Measurements from ENCODE around the gene PET100.

PET100 gene

DNA sequence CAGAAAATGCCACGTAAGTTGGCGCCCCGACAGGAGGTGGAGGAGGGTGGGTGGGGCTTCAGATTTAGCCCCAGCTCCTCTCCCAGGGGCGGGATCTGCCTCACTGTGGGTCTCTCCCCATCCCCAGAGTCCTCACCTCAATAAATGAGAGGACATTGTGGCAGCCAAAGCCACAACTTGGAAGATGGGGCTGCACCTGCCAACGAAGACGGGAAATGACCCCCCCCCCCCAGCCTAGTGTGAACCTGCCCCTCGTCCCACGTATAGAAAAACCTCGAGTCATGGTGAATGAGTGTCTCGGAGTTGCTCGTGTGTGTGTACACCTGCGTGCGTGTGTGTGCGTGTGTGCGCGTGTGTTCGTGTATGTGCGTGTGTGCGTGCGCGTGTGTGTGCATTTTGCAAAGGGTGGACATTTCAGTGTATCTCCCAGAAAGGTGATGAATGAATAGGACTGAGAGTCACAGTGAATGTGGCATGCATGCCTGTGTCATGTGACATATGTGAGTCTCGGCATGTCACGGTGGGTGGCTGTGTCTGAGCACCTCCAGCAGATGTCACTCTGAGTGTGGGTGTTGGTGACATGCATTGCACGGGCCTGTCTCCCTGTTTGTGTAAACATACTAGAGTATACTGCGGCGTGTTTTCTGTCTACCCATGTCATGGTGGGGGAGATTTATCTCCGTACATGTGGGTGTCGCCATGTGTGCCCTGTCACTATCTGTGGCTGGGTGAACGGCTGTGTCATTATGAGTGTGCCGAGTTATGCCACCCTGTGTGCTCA, 49.6 kb downstream of the PET100 start:
- no peak overlapping the region for H3K4me3 ChIP-seq (ENCODE audit: control insufficient read depth, low read depth, low read length)
- TF ChIP-seq, protein P1, sequence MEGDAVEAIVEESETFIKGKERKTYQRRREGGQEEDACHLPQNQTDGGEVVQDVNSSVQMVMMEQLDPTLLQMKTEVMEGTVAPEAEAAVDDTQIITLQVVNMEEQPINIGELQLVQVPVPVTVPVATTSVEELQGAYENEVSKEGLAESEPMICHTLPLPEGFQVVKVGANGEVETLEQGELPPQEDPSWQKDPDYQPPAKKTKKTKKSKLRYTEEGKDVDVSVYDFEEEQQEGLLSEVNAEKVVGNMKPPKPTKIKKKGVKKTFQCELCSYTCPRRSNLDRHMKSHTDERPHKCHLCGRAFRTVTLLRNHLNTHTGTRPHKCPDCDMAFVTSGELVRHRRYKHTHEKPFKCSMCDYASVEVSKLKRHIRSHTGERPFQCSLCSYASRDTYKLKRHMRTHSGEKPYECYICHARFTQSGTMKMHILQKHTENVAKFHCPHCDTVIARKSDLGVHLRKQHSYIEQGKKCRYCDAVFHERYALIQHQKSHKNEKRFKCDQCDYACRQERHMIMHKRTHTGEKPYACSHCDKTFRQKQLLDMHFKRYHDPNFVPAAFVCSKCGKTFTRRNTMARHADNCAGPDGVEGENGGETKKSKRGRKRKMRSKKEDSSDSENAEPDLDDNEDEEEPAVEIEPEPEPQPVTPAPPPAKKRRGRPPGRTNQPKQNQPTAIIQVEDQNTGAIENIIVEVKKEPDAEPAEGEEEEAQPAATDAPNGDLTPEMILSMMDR (conservative IDR thresholded peaks at IDR 0.05; ENCODE audit: control insufficient read depth, insufficient read depth, low read depth, low read length), result no peak
- DNase-seq (ENCODE audit: low read depth), result no peak

- no peak for DNase-seq (ENCODE audit: low read depth)
- TF ChIP-seq, protein P1 (conservative IDR thresholded peaks at IDR 0.05; ENCODE audit: control insufficient read depth, insufficient read depth, low read depth, low read length), result no peak
- H3K4me3 ChIP-seq (ENCODE audit: control insufficient read depth, low read depth, low read length), result peak overlapping the region; percentile 21
Observed at GRCh38 chr19:7679771-7680605, 50.4 kb downstream of the PET100 start.

DNA sequence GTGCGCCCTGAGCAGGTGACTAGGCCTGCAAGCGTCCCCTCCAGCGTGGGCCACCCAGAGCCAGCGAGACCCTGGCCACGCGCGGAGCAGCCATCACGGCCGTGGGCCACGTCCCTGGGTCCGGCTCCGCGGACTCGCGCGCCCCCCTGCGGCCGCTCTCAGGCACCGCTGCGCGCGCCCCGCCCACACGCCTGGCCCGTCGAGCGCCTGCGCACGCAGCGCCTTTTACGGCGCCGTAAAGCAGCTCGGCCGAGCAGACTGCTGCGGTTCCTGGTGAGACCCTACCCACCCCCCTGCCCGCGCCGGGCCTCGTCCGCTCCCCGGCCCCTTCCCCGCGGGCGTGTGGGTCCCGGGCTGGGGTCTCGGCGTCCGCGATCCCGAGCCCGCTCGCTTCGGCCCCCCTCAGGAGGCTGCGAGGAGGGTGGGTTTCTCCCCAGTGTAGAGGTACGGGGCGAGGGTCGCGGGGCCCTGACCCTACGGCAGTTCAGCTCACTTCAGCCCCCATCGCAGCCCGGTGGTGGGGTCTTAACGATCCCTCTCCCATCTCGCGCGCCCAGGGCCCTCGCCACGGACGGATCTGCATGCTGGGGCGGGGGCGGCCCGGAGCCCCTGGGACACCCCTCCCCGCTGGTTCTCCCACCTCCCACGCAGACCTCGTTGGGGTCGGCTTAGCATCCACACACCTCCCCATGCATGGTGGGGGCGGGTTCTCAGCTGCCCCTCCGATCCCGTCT, 51.2 kb downstream of the PET100 start, which contains the start of gene TRAPPC5:
Gene TRAPPC5, plus strand, starts transcription at position 228 of the 734 bp plus-strand sequence. CDS start 1,421 bp downstream, outside the sequence.
- TF ChIP-seq, protein P1 (conservative IDR thresholded peaks at IDR 0.05; ENCODE audit: control insufficient read depth, insufficient read depth, low read depth, low read length), result no peak
- peak within 1 kb of the TSS; percentile 84 for H3K4me3 ChIP-seq (ENCODE audit: control insufficient read depth, low read depth, low read length)
- peak; percentile 72 for DNase-seq (ENCODE audit: low read depth)

Measured in fibroblast of mammary gland (primary cell).